GM19099 (cell line): ENCODE measurements around the gene GLRX2.

Experiments used
- POLR2A ChIP-seq: IDR thresholded peaks from 3 replicates; pipeline ENCODE4 v1.6.1; 2011; ENCODE audit warnings: low read depth; ENCODE audit not compliant: insufficient read length; ENCODE audit errors: extremely low read depth

GLRX2 gene

GRCh38 chr1:193085263-193085662 lies 20.0 kb downstream of the GLRX2 start:
- TF ChIP-seq POLR2A = no peak

GRCh38 chr1:193083365-193084088 lies 21.7 kb downstream of the GLRX2 start:
- TF ChIP-seq POLR2A = no peak

GRCh38 chr1:193079187-193079586 lies 26.0 kb downstream of the GLRX2 start:
- no peak for TF ChIP-seq POLR2A

GRCh38 chr1:193077991-193078390 lies 27.2 kb downstream of the GLRX2 start:
- no peak for TF ChIP-seq POLR2A

GRCh38 chr1:193070942-193071341 lies 34.3 kb downstream of the GLRX2 start:
- no peak for TF ChIP-seq POLR2A

GRCh38 chr1:193070386-193070753 lies 34.8 kb downstream of the GLRX2 start:
- TF ChIP-seq POLR2A = no peak

GRCh38 chr1:193069748-193070385 lies 35.3 kb downstream of the GLRX2 start:
- TF ChIP-seq POLR2A = no peak

- no peak for TF ChIP-seq POLR2A
Measured at GRCh38 chr1:193068013-193068412, 37.2 kb downstream of the GLRX2 start.

GRCh38 chr1:193066606-193067005 lies 38.6 kb downstream of the GLRX2 start:
- TF ChIP-seq POLR2A = no peak

- TF ChIP-seq POLR2A = no peak
Measured at GRCh38 chr1:193065954-193066353, 39.3 kb downstream of the GLRX2 start.

- no peak for TF ChIP-seq POLR2A
Measured at GRCh38 chr1:193062698-193063463, 42.3 kb downstream of the GLRX2 start.

GRCh38 chr1:193060938-193061337 lies 44.3 kb downstream of the GLRX2 start:
- no peak for TF ChIP-seq POLR2A

GRCh38 chr1:193060406-193060805 lies 44.8 kb downstream of the GLRX2 start:
- no peak for TF ChIP-seq POLR2A

GRCh38 chr1:193060115-193060403 lies 45.2 kb downstream of the GLRX2 start:
- TF ChIP-seq POLR2A = no peak

- peak; percentile 89 for TF ChIP-seq POLR2A
Measured at GRCh38 chr1:193059282-193060114, 45.7 kb downstream of the GLRX2 start, which contains the start of the genes RO60 and UCHL5. Gene RO60, plus strand, starts transcription at chr1:193059612. Its CDS starts 9,443 bp downstream, at chr1:193069055. Gene UCHL5, minus strand, starts transcription at chr1:193059360. Its CDS starts 100 bp downstream, at chr1:193059260.
